SK-N-SH treated with all-trans-retinoic acid at 6 μM for 48 hours (cell line): Measurements from ENCODE around the gene SRRM5.

Source experiments
- ESRRG ChIP-seq: fragments of 250-450 bp; sonication (Bioruptor Pico); IDR thresholded peaks from 2 replicates; pipeline ENCODE4 v1.6.1; 2021; ENCODE audit warnings: mild to moderate bottlenecking
- ISL1 ChIP-seq: fragments of 250-450 bp; sonication (Bioruptor Pico); IDR thresholded peaks from 2 replicates; pipeline ENCODE4 v2.1.2; 2022; ENCODE audit warnings: mild to moderate bottlenecking, moderate library complexity
- TCF4 ChIP-seq: fragments of 250-450 bp; sonication (Bioruptor Pico); IDR thresholded peaks from 2 replicates; pipeline ENCODE4 v1.8.0; 2021; ENCODE audit warnings: mild to moderate bottlenecking, moderate library complexity, borderline replicate concordance
- TOX ChIP-seq: fragments of 250-450 bp; sonication (Bioruptor Pico); IDR thresholded peaks from 2 replicates; pipeline ENCODE4 v1.8.0; 2021; ENCODE audit warnings: mild to moderate bottlenecking, moderate library complexity, borderline replicate concordance
- ZC3H10 ChIP-seq: fragments of 250-450 bp; sonication (Bioruptor Pico); IDR thresholded peaks from 2 replicates; pipeline ENCODE4 v1.5.1; 2021; ENCODE audit warnings: mild to moderate bottlenecking, moderate library complexity
- ZFP3 ChIP-seq: fragments of 250-450 bp; sonication (Bioruptor Pico); IDR thresholded peaks from 2 replicates; pipeline ENCODE4 v1.5.0; 2020; ENCODE audit warnings: mild to moderate bottlenecking, moderate library complexity
- TF ChIP-seq, protein P1 (sequence below): fragments of 250-450 bp; sonication (Bioruptor Pico); IDR thresholded peaks from 2 replicates; pipeline ENCODE4 v1.8.0; 2020; ENCODE audit warnings: mild to moderate bottlenecking, moderate library complexity, borderline replicate concordance
- TF ChIP-seq, protein P2 (sequence below): fragments of 250-450 bp; sonication (Bioruptor Pico); IDR thresholded peaks from 2 replicates; pipeline ENCODE4 v1.5.1; 2020; ENCODE audit warnings: low read depth, mild to moderate bottlenecking, moderate library complexity

DNA sequence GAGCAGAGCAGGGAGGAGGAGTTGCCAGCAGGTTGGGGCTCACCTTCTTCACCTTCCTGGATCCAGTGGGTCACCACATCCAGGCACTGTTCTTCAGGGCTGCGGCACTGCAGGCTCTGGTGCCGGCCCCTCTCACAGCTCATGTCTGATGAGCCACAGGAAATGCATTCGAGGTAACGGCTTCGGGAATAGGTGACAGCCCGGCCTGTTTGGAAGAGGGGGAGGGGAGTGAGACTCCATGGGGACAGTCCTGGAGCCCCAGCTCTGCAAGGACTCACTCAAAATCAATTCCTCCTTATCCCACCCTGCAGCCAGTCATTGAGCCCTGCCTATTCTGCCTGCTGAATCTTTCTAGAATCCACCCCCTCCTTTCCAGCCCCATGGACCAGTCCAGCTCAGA lies 44.5 kb downstream of the SRRM5 start:
- TF ChIP-seq, protein P1, sequence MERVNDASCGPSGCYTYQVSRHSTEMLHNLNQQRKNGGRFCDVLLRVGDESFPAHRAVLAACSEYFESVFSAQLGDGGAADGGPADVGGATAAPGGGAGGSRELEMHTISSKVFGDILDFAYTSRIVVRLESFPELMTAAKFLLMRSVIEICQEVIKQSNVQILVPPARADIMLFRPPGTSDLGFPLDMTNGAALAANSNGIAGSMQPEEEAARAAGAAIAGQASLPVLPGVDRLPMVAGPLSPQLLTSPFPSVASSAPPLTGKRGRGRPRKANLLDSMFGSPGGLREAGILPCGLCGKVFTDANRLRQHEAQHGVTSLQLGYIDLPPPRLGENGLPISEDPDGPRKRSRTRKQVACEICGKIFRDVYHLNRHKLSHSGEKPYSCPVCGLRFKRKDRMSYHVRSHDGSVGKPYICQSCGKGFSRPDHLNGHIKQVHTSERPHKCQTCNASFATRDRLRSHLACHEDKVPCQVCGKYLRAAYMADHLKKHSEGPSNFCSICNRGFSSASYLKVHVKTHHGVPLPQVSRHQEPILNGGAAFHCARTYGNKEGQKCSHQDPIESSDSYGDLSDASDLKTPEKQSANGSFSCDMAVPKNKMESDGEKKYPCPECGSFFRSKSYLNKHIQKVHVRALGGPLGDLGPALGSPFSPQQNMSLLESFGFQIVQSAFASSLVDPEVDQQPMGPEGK (CRISPR knock-in tag), result no peak
- TF ChIP-seq TOX, result no peak
- TF ChIP-seq ZC3H10, result no peak
- no peak for TF ChIP-seq ESRRG (CRISPR knock-in tag)
- TF ChIP-seq, protein P2, sequence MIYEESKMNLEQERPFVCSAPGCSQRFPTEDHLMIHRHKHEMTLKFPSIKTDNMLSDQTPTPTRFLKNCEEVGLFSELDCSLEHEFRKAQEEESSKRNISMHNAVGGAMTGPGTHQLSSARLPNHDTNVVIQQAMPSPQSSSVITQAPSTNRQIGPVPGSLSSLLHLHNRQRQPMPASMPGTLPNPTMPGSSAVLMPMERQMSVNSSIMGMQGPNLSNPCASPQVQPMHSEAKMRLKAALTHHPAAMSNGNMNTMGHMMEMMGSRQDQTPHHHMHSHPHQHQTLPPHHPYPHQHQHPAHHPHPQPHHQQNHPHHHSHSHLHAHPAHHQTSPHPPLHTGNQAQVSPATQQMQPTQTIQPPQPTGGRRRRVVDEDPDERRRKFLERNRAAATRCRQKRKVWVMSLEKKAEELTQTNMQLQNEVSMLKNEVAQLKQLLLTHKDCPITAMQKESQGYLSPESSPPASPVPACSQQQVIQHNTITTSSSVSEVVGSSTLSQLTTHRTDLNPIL (CRISPR knock-in tag), result no peak
- no peak for TF ChIP-seq ZFP3
- TF ChIP-seq ISL1 (CRISPR knock-in tag), result no peak
- no peak for TF ChIP-seq TCF4
